GM19238 (cell line): ENCODE data around the gene SLC12A7.
"Not testable (repeated sequence)": the region's sequence is repeated elsewhere in the genome, so short reads cannot be mapped to it uniquely, and the experiment has no call there.

ENCODE experiments used
- DNase-seq: peaks from one replicate; pipeline ENCODE4 v3.0.0; 2011; ENCODE audit warnings: low spot score; ENCODE audit not compliant: insufficient read length

Gene SLC12A7

DNA sequence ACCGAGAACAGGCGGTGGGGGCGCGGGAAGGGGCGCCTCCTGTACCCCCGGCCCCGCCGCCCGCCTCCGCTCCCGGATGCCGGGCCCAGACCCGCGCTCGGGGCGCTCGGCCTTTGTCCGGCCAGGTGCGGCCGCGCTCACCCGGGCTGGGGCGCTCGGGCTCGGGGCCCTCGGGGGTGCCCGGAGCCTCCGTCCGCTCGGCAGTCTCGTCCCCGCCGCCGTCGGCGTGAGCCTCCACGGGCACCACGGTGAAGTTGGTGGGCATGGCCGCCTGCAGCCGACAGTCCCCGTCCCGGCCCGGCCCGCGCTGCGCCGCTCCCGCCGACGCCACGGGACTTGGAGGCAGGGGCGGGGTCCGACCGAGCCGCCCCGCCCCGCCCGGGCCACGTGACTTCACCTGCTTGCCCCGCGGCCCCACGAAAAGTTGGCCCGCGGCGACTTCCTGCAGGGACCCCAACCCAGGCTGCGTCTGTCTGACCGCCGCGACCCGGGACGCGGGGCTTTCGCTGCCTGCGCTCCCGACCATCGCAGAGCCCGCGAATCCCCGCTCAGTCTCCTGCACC lies at the start of gene SLC12A7:
Gene SLC12A7, minus strand, starts transcription at position 337 of the 563 bp plus-strand sequence. Its CDS starts 72 bp downstream, at position 265.
- DNase-seq: peak; percentile 85

DNA sequence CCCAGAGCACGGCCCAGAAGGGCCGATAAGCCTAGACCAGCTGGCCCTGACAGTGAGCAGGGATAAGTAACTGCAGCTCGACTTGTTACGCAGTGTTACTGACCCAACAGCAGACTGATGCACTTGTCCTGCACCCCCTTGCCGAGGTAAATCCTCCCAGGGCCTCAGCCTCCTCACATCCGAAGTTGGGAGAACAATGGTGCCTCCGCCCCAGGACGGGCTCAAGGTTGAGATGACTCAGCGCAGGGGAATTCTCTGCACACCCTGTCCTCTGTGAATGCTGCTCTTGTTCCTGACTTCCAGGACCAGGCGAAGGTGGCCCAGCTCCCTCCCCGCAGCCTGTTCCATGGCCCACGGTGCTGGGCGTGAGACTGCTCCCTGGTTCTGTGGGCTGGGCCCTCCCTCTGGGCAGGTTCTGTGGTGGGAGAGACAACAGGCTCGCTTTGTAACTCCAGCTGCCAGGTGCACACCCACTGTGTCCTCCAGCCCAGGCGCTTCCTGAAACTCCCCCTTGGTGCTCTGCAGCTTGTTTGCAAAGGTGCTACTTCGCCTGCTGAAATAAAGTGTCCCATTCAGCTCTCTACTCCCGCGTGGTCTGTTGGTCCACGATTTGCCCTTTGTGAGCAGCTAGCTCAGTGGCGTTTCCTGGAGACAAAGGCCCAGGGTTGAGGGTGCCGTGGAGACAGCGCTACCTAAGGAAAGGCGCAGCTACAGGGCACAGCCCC lies 49.4 kb upstream of the SLC12A7 start:
- DNase-seq: no peak

DNA sequence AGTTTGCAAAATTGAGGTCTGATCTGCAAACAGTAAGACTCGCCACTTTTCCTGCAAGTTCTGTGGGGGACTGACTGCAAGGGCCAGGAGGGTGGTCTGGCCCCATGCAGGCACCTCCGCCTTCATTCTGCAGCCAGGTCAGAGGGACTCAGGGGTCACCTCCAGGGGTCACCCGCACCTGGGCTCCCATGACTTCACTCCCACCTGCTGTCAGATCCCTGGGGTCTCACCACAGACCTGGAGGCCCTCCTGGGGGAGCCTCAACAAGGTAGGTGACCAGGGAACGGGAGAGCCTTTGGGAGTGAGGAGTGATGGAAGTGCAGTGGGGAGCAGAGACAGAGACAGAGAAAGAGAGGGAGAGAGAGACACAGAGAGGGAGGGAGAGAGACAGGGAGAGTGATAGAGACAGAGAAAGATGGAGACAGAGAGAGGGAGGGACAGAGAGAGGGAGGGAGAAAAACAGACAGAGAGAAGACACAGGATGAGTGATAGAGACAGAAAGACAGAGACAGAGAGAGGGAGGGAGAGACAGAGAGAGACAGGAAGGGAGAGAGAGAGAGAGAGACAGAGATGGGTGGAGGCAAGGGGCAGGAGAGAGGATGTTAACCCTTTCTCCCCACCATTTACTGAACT lies 48.0 kb upstream of the SLC12A7 start:
- no peak for DNase-seq

DNA sequence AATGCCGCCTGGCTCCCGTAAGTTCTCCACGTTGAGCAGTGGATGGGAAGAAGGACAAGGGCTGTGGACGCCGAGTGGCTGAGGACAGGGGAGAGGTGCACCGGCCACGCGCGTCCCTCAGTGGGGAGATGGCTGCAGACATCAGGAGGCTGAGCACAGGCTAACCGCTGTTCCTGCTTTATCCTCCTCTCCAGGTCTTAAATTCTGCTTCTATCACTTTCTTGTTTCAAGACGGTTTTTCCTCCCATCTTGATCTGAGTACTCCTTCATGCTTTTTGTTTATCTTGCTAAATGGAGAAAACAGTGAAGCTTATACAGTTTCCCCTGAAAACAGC lies 47.4 kb upstream of the SLC12A7 start:
- no peak for DNase-seq

DNA sequence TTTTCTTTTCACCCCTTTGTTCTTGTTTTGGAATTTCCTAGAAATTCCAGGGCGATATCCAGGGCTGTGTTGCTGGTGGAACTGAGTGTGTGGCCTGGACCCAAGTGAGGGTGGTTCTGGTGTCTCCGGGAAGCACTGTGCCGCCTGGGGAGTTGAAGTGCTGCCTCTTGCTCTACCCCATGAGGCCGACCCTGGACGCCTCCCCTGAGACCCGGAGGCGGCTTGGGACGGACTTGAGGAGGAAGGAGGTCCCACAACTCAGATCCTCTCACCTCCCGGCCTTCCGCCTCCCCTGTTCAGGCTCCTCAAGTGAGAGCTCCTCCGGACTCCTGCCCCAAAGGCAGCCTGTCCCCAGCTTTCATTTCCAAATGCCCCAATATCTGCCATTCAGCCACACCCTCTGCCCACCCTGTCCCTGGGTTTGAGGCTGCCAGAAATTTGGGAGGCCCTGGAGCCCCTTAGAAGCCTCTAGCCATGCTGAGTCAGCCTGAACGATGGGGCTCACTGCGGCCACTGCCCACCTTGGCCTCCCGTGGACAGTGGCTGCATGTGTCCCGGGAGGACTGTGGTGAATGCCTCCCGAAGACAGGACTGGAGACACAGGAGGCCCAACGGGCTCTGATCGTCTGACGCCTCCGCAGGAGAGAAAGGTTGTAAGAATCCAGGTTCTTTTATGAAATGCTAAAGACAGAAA lies 46.9 kb upstream of the SLC12A7 start:
- DNase-seq: no peak

DNA sequence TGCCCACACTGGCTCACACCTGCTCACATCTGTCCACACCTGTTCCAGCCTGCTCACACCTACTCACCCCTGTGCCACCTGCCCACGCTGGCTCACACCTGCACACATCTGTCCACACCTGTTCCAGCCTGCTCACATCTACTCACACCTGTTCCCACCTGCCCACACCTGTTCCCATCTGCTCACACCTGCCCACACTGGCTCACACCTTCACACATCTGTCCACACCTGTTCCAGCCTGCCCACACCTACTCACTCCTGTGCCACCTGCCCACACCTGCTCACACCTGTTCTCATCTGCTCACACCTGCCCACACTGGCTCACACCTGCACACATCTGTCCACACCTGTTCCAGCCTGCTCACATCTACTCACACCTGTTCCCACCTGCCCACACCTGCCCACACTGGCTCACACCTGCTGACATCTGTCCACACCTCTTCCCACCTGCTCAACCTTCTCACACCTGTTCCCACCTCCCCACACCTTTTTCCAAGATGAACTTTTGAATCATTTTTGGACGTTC lies 45.7 kb upstream of the SLC12A7 start:
- not testable (repeated sequence) for DNase-seq

DNA sequence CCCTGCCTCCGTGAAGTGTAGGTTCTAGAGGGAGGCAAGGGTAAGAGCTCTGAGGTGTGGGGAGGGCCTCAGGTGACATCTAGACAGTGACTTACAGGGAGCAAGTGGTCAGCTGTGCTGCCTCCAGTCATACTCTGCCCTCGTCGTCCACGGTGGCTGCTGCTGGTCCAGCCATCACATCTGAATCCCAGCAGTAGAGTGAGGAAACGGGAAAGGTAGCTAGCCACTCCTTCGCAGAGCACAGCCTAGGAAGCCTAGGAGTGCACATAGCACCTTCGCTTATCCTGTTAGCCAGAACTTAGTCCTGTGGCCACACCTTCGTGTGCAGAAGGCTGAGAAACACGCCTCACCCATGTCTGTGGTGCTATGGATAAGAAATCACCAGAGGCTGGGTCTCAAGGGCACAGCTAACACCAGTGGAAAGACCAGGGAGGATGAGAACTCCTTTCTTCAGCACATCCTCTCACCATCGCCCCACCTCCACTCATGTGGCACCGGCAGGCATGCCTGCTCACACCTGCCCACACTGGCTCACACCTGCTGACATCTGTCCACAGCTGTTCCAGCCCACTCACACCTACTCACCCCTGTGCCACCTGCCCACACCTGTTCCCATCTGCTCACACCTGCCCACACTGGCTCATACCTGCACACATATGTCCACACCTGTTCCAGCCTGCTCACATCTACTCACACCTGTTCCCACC lies 45.0 kb upstream of the SLC12A7 start:
- DNase-seq: no peak

DNA sequence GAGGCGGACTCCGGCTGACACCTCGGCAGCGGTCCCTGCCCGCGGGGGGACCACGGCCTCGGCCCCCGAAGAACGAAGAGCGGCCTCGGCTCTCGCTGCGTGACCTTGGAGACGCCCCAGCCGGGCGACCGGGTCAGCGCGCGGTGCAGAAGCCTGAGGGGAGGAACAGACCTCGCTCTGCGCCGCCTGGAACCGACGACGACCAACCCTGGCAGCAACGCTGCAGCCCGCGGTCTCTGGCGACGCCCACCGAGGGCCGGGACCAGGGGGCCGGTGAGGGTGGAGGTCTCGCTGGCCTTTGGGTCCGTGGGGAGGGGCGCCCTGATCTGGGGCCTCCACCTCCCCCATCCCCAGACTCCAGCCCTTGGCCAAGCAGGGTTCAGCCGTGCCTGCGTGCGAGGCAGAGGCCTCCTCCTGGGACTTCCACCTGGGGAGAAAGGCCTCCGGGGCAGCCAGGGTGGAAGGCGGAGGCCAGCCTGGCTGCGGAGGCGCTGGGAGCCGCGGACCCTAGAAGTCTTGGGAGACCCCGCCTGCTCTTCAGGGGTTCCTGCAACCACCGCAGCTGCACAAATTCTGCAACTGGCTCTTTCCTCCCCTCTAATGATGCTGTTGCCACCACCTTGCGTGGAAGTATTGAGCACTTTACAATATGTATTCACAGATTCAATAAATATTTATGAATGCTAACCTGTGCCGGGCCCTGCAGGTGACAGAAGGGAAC lies 44.3 kb upstream of the SLC12A7 start:
- no peak for DNase-seq

DNA sequence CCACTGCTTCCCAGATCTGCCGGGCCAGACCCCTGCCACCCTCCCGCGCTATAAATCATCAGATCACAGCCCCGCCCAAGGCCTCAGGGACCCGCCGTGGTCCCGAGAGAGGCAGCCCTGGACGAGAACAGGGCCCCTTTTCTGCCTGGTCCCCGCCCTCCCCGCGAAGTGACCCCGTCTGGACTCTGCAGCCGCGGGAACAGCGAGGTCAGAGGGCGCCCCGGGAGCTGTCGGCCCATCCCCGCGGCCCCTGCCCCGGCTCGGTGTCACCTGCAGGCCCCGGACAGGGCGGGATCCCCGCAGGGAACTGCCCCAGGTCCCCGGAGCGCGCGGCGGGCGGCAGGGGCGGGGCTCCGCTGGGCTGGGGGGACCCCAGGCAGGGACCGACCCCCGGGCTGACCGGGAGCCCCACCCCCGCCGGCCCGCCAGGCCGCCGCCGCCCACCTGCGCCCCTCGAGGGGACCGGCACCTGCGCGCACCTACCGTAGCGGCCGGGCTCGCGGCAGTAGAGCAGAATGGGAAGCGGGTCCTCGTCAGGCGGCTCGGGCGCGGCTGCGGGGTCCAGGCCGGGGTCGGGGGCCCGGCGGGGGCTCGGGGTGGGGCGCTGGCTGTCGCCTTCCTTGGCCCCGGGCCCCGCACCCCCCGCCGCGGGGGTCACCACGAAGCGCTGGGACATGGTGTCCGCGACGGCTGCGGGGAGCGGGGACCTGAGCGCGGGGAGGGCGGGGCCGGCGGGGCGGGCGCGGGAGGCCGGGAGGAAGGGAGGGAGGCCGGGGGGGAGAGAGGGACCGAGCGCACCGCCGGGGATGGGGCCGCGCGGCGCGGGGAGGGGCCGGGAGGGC lies 43.5 kb upstream of the SLC12A7 start:
- DNase-seq: no peak

DNA sequence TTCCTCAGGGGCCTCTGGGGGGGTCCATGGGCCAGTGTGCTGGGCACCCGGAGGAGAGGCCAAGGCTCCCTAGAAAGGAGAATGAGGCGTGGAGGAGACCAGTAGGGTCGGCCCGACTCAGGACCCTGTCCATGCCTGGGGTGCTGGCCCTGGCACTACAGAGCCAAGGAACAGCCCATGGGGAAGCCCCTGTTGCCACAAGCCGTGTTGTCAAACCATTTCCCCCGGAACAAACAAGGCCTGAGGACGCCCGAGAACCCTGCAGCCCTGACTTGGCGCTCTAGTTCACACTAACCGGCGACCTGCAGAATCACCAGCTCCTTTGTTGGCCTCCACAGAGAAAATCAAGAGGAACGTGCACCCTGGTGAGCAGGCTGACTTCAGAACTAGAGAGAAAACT lies 41.6 kb upstream of the SLC12A7 start:
- no peak for DNase-seq

DNA sequence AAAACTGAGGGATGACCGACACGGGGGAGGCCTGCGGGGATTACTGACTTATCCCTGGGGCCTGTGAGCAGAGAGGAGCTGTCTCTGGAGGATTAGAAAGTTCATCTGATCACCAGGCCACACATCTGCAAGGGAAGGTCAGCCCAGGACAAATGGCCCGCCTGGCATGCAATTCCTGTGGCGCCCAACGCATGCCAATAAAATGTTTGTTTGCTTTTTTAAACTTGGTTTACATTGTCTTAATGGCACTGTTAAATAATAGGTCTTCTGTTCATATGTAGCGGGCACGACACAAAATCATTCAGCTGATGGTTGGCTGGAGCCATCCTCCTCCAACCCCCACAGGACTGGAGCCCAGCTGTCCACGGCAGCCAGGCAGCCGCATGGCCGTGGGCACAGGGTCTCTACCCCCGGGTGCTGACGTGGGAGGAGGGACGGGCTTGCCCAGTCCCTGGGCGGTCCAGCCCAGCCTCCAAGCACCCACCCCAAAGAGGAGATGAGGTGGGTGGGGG lies 41.0 kb upstream of the SLC12A7 start:
- DNase-seq: no peak

DNA sequence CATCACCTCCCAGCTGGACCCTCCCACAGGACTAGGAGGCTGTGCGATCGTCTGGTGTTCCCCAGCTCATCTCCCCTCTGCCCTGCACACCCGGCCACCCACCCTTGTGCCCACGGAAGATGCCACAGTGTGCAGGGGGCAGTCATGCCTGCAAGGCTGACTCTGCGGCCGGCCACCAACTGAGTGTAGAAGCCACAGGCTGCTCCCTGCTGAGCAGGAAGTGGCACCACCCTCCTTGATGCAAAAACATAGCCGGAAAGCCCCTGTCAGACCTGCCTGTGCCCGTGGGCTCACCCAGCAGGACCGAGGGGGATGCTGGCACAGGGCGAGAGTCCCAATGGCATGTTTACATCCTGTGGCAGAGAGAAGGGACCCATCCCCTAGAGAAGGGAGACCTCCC lies 40.3 kb upstream of the SLC12A7 start:
- no peak for DNase-seq

DNA sequence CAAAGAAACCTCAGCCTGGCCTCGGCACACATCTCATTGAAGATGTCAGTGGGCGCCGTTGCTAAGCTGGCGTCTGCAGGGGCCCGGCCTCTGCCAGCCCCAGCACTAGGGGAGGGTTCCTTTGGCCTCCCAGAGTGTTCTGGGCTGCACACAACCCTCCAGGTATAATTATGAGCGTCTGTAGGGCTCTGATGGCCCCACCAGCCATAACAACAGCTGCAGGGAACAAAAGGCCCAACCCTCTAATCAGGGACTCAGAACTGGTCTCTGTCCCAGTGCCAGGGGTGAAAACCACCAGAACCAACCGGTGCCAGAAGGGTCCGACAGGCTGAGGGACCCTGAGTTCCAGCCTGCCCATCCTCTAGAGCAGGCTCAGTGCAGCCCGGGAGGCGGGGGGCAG lies 39.5 kb upstream of the SLC12A7 start:
- DNase-seq: no peak

DNA sequence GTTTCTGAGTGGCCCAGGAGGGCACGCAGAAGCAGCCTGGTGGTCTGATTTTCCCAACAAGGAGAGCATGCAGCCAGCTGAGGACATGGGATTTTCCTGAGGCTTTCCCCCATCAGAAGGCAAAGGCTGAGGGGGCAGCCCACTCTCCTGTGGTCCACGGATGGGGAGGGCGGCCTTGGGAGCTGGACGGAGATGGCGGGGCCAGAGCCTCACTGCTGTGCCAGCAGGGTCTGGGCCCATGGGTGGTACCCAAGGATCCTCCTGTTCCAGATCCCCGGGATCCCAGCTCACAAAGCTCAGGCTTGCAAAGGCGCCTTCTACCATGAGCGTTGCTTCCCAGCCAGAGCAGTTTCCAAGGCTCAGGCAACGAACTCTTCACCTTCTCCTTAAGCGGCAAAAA lies 39.0 kb upstream of the SLC12A7 start:
- no peak for DNase-seq

DNA sequence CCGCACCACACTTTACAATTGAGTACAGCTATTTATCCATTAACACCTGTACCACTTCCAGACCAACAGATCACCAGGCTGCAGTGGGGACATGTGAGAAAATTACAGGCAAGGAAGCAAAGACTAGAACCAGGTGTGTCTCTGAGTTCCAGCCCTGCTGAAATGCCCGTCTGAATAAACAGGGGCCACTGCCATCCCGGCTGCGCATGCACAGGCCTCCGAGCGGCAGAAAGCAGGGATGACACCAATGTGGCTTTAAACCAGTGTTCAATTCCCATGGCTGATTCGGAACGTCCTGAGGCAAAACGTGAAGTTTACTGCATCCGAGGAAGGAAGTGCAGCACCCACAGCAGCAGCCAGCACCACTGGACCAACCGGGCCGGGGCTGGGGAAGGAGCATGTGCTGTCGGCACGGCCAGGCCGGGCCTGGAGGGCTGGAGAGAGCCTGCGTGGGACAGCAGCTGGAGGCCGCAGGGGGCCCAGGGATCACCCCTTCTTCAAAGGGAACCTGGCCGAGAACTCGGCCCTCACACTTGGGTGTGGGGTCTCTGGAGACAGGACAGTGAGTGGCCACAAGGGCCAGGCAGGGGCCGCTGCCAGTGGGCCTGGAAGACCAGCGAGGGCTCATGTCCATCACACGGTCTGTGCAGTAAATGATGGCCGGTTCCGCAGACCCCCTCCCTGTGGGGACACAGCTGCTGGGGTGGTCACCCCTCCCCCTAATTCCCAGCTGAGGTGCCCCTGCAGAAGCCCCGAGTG lies 33.0 kb upstream of the SLC12A7 start:
- no peak for DNase-seq

DNA sequence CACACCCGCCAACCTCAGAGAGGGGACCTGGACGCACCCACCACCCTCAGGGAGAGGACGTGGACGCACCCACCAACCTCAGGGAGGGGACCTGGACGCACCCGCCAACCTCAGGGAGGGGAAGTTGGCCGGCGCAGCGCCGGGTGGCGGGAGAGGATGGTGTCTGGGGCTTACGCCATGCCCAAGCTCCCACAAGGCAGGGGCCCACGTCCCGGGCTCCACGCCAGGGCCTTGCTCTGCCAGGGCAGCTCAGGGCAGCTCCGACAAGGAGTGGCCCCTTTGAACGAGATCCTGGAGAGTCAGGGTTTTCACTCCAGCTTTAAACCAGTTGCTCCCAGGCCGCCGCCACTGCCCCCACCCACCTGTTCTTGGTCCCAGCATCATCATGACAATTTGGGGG lies 32.2 kb upstream of the SLC12A7 start:
- no peak for DNase-seq

DNA sequence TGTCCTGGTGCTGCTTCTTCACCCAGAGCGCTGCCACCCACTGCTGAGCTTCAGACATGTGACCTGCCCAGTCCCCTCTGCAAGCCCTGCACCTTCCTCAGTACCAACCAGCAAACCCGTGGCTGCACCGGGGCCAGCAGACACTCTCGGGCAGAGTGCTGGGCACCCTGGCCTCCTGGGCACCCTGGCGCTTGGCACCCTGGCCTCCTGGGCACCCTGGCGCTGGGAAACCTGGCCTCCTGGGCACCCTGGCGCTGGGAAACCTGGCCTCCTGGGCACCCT lies 31.7 kb upstream of the SLC12A7 start:
- no peak for DNase-seq

DNA sequence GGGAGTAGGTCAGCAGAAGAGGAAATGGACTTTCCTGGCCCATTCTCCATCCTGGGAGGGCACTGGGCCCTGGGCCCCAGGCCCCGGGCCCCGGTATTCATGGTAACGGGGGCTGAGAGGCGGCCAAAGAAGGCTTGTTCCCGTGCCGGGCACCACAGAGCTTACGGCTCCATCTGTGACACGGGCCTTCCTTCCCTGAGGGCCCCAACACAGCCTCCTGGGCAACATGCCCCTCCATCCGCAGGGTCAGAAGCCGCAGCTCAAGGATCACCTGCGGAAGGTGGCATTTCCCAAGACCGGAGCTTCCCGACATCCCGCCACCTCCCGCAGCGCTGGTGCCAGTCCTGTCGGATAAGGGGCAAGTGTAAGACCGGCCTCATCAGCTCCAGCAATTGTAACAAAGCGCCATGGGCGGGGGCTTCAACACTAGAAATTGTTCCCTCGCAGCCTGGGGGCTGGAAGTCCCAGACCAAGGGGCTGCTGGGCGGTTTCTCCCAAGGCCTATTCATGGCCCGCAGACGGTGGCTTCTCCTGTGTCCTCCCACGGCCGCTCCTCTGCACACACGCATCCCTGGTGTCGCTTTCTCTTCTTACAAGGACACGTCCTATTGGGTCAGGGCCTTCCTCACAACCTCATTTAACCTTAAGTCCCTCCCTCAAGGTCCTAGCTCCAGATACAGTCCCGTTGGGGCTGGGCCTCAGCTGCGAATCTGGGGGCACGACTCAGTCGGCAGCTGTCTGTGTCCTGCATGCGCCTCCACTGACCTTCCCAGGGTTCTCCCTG lies 31.2 kb upstream of the SLC12A7 start:
- DNase-seq: no peak
